IMR-90 (cell line): Measurements from ENCODE around the gene MINDY3. TPM values are rescaled to one million over a fixed set of nuclear protein-coding genes. Genes with fewer than 3 reads are reported as not detected.

Experiments used
- ATAC-seq: fragments of 200-7000 bp; cut with Tn5 transposase; 2 replicates; pipeline ENCODE4 v1.9.1; 2020; ENCODE audit warnings: low read depth, mild to moderate bottlenecking, moderate library complexity
- BruUV-seq: library from RNA; stranded (reverse); fragments of 400-500 nt; replicated peaks from 2 replicates; lab custom pipeline; 2021; lab: Mats Ljungman, UMichigan
- CTCF ChIA-PET: fragments of 300-600 bp; formaldehyde crosslinking; extraction: SDS; loops from one replicate; lab custom pipeline; 2021; ENCODE audit warnings: antibody characterized with exemption; lab: Yijun Ruan, JAX
- POLR2A ChIA-PET: fragments of 300-600 bp; sonication (Branson Sonifier 250); formaldehyde crosslinking; loops from one replicate; lab custom pipeline; 2022; ENCODE audit warnings: antibody characterized with exemption; ENCODE audit not compliant: unreplicated experiment; lab: Charles Lee
- DNase-seq: peaks from one replicate; pipeline ENCODE4 v3.0.0; 2013
- H2AFZ ChIP-seq: replicated peaks from 2 replicates; pipeline ENCODE3; 2013; ENCODE audit warnings: low read length, mild to moderate bottlenecking; ENCODE audit not compliant: poor library complexity
- H2AK5ac ChIP-seq: 2 replicates; pipeline ENCODE4 v1.6.1; 2013; ENCODE audit warnings: low read depth, low read length, inconsistent platforms
- H2AK9ac ChIP-seq: replicated peaks from 2 replicates; pipeline ENCODE3; 2013; ENCODE audit warnings: mild to moderate bottlenecking, low read depth, low read length, moderate library complexity; ENCODE audit not compliant: poor library complexity
- H2BK120ac ChIP-seq: 2 replicates; pipeline ENCODE4 v1.6.1; 2013; ENCODE audit warnings: low read depth, low read length, inconsistent platforms
- H2BK15ac ChIP-seq: 3 replicates; pipeline ENCODE4 v1.6.1; 2013; ENCODE audit warnings: low read depth, low read length, inconsistent platforms
- H2BK20ac ChIP-seq: 2 replicates; pipeline ENCODE4 v1.6.1; 2013; ENCODE audit warnings: low read depth, mild to moderate bottlenecking, inconsistent platforms, low read length, moderate library complexity
- H2BK5ac ChIP-seq: 2 replicates; pipeline ENCODE4 v1.6.1; 2013; ENCODE audit warnings: mild to moderate bottlenecking, low read depth, low read length, inconsistent platforms; ENCODE audit not compliant: poor library complexity, severe bottlenecking
- H3K14ac ChIP-seq: replicated peaks from 2 replicates; pipeline ENCODE4 v1.6.1; 2013; ENCODE audit warnings: low read depth, low read length, inconsistent platforms
- H3K18ac ChIP-seq: 2 replicates; pipeline ENCODE4 v1.6.1; 2013; ENCODE audit warnings: low read depth, low read length, control low read depth
- H3K23ac ChIP-seq: 2 replicates; pipeline ENCODE4 v1.6.1; 2013; ENCODE audit warnings: low read depth, low read length, inconsistent platforms
- H3K27ac ChIP-seq: 2 replicates; pipeline ENCODE4 v1.5.1; 2013; ENCODE audit warnings: mild to moderate bottlenecking, control low read depth, low read length; ENCODE audit not compliant: insufficient read depth
- H3K27me3 ChIP-seq: 2 replicates; pipeline ENCODE4 v1.6.1; 2013; ENCODE audit warnings: low read length; ENCODE audit not compliant: control insufficient read depth, insufficient read depth
- H3K36me3 ChIP-seq: 2 replicates; pipeline ENCODE4 v1.6.1; 2013; ENCODE audit warnings: low read length, mixed read lengths; ENCODE audit not compliant: control insufficient read depth, insufficient read depth
- H3K4ac ChIP-seq: 2 replicates; pipeline ENCODE4 v1.6.1; 2013; ENCODE audit warnings: low read depth, low read length, inconsistent platforms
- H3K4me1 ChIP-seq: 2 replicates; pipeline ENCODE4 v1.6.1; 2013; ENCODE audit warnings: low read length, mixed read lengths; ENCODE audit not compliant: control insufficient read depth, insufficient read depth
- H3K4me2 ChIP-seq: 2 replicates; pipeline ENCODE4 v1.6.1; 2013; ENCODE audit warnings: low read depth, mild to moderate bottlenecking, control low read depth, low read length, moderate library complexity
- H3K4me3 ChIP-seq: 2 replicates; pipeline ENCODE4 v1.5.1; 2013; ENCODE audit warnings: low read depth, mild to moderate bottlenecking, control low read depth, low read length, moderate library complexity; ENCODE audit not compliant: insufficient read depth
- H3K56ac ChIP-seq: 2 replicates; pipeline ENCODE4 v1.6.1; 2013; ENCODE audit warnings: low read length, inconsistent platforms; ENCODE audit not compliant: insufficient read depth; ENCODE audit errors: extremely low read depth
- H3K79me1 ChIP-seq, 2 experiments: 2 replicates each; pipeline ENCODE4 v1.6.1; 2013; ENCODE audit warnings: low read length in 2 of 2, inconsistent platforms in 1 of 2, low read depth in 1 of 2
- H3K9ac ChIP-seq: 2 replicates; pipeline ENCODE4 v1.6.1; 2013; ENCODE audit warnings: low read depth, low read length, control low read depth
- H3K9me1 ChIP-seq: 2 replicates; pipeline ENCODE4 v1.6.1; 2013; ENCODE audit warnings: low read length, inconsistent platforms; ENCODE audit not compliant: insufficient read depth
- H3K9me3 ChIP-seq: 2 replicates; pipeline ENCODE4 v1.6.1; 2013; ENCODE audit warnings: low read length; ENCODE audit not compliant: control insufficient read depth, insufficient read depth
- H4K20me1 ChIP-seq: 2 replicates; pipeline ENCODE4 v1.6.1; 2013; ENCODE audit warnings: low read length, inconsistent platforms; ENCODE audit not compliant: insufficient read depth
- H4K5ac ChIP-seq: 2 replicates; pipeline ENCODE4 v1.6.1; 2013; ENCODE audit warnings: mild to moderate bottlenecking, low read depth, low read length, control low read depth
- H4K8ac ChIP-seq, 2 experiments: 2 replicates each; pipeline ENCODE4 v1.6.1; 2013; ENCODE audit warnings: low read depth in 2 of 2, low read length in 2 of 2, control low read depth in 1 of 2, inconsistent platforms in 1 of 2
- H4K91ac ChIP-seq: 2 replicates; pipeline ENCODE4 v1.6.1; 2013; ENCODE audit warnings: low read depth, low read length, inconsistent platforms; ENCODE audit not compliant: insufficient read depth
- BHLHE40 ChIP-seq: fragments of 150-350 bp; IDR thresholded peaks from 2 replicates; pipeline ENCODE4 v1.6.1; 2016; ENCODE audit warnings: mild to moderate bottlenecking, low read depth, low read length
- CHD1 ChIP-seq: IDR thresholded peaks from 2 replicates; pipeline ENCODE4 v1.6.1; 2012; ENCODE audit warnings: low read depth, low read length, improper control_type of control experiment
- CTCF ChIP-seq: conservative IDR thresholded peaks from 2 replicates; pipeline ENCODE4 v1.5.1; 2012; ENCODE audit warnings: mild to moderate bottlenecking, low read depth, low read length, improper control_type of control experiment
- FOS ChIP-seq: fragments of 150-350 bp; IDR thresholded peaks from 2 replicates; pipeline ENCODE4 v1.6.1; 2016; ENCODE audit warnings: low read depth, low read length
- MAFK ChIP-seq: IDR thresholded peaks from 2 replicates; pipeline ENCODE4 v1.6.1; 2012; ENCODE audit warnings: low read depth, low read length, improper control_type of control experiment
- MAZ ChIP-seq: IDR thresholded peaks from 2 replicates; pipeline ENCODE4 v1.6.1; 2012; ENCODE audit warnings: low read depth, mild to moderate bottlenecking, low read length, improper control_type of control experiment, moderate library complexity, borderline replicate concordance
- MXI1 ChIP-seq: IDR thresholded peaks from 2 replicates; pipeline ENCODE4 v1.6.1; 2012; ENCODE audit warnings: low read depth, mild to moderate bottlenecking, low read length, moderate library complexity, borderline replicate concordance
- NFE2L2 ChIP-seq: fragments of 150-350 bp; IDR thresholded peaks from 2 replicates; pipeline ENCODE4 v1.6.1; 2016; ENCODE audit warnings: low read depth, mild to moderate bottlenecking, low read length
- POLR2A ChIP-seq: IDR thresholded peaks from 2 replicates; pipeline ENCODE4 v1.6.1; 2012; ENCODE audit warnings: mild to moderate bottlenecking, low read depth, low read length
- RCOR1 ChIP-seq: IDR thresholded peaks from 2 replicates; pipeline ENCODE4 v1.6.1; 2012; ENCODE audit warnings: mild to moderate bottlenecking, low read length, improper control_type of control experiment; ENCODE audit not compliant: insufficient replicate concordance
- RFX5 ChIP-seq: IDR thresholded peaks from 2 replicates; pipeline ENCODE4 v1.8.0; 2012; ENCODE audit warnings: low read depth, mild to moderate bottlenecking, low read length, moderate library complexity
- SMC3 ChIP-seq: fragments of 150-350 bp; IDR thresholded peaks from 2 replicates; pipeline ENCODE4 v1.6.1; 2016; ENCODE audit warnings: low read depth, mild to moderate bottlenecking, antibody characterized with exemption, low read length, moderate library complexity
- USF2 ChIP-seq: fragments of 150-350 bp; IDR thresholded peaks from 2 replicates; pipeline ENCODE4 v1.6.1; 2017; ENCODE audit warnings: mild to moderate bottlenecking, antibody characterized with exemption, low read length, low read depth
- WGBS, 2 experiments: methylation state at CpG; one replicate each; pipeline versions ENCODE4 v1.1.5 to v1.1.7; 2013; ENCODE audit warnings: missing lambda C conversion rate in 2 of 2; ENCODE audit not compliant: insufficient read length in 1 of 2; ENCODE audit errors: extremely low coverage in 2 of 2; 5-methylcytosine and 5-hydroxymethylcytosine counted together
- dilution Hi-C: fragments of 300-500 bp; cut with HindIII; formaldehyde crosslinking; loops from one replicate; pipeline ENCODE4 v1.14.3; 2018; ENCODE audit warnings: low sequenced_read_pairs; ENCODE audit not compliant: unreplicated experiment
- in situ Hi-C: fragments of 300-500 bp; cut with MboI; formaldehyde crosslinking; loops from 3 replicates; pipeline ENCODE4 v1.14.3; 2019; ENCODE audit warnings: low sequenced_read_pairs, inconsistent platforms, mixed read lengths
- intact Hi-C: fragments of 100-400 bp; cut with micrococcal nuclease; formaldehyde crosslinking; loops from 2 replicates; pipeline ENCODE4 v1.10.0; 2022
- polyA plus RNA-seq, 3 experiments: library from polyadenylated mRNA; depleted of rRNA; stranded (reverse); fragments of >200 nt; gene quantifications; 2 replicates each; pipeline ENCODE4 v1.2.3, GENCODE V29; 2012; ENCODE audit warnings: low replicate concordance in 1 of 3
- total RNA-seq: library from RNA; depleted of rRNA; stranded (reverse); fragments of >200 nt; gene quantifications from 2 replicates; pipeline ENCODE4 v1.2.3, GENCODE V29; 2012
- TF ChIP-seq, protein P1 (sequence below): fragments of 150-350 bp; IDR thresholded peaks from 2 replicates; pipeline ENCODE4 v1.6.1; 2016; ENCODE audit warnings: low read depth, mild to moderate bottlenecking, low read length, moderate library complexity, borderline replicate concordance

The MINDY3 gene
- total and polyA plus RNA-seq, 2 of the 4 experiments (the other 2 are of a cell fraction), result 13.9 to 14.5 TPM

DNA sequence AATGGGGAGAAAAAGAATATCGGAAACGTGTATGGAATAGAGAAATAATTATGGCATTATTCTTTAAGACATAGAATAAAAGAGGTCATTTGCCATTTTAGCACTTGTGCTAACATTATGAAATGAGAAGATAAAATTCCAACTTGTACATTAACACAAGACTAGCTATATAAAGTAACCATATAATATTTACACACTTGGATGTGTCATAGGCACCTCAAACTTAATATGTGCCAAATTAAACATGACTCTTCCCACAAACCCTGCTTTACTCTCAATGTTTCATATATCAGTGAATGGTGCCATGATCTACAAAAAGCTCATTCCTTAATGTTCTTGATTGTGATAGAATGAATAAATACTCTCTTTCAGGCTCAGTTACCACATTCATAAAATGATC is 4.1 kb upstream of the MINDY3 start:
- no peaks in the 10 kb centered on the region for H3K9me3 ChIP-seq
- H3K9ac ChIP-seq, result no peak overlapping the region
- no peak overlapping the region for H3K4ac ChIP-seq
- H2AFZ ChIP-seq, result no peak overlapping the region
- H3K4me1 ChIP-seq, result no peaks in the 10 kb centered on the region
- no peak overlapping the region for H3K14ac ChIP-seq
- ChIA-PET CTCF (no interaction called here), POLR2A (no interaction called here)
- H3K4me3 ChIP-seq, result no peak overlapping the region
- no peaks in the 10 kb centered on the region for H3K9me1 ChIP-seq
- H2BK15ac ChIP-seq, result no peak overlapping the region
- no peaks in the 10 kb centered on the region for H3K36me3 ChIP-seq
- no peak overlapping the region for H2BK120ac ChIP-seq
- ATAC-seq (no peak), DNase-seq (no peak)
- no peak overlapping the region for H3K4me2 ChIP-seq
- no peak overlapping the region for H3K27ac ChIP-seq
- H2AK5ac ChIP-seq, result no peak overlapping the region
- no peak overlapping the region for H4K8ac ChIP-seq
- no peak overlapping the region for H4K5ac ChIP-seq
- no TSS peak for BruUV-seq
- no peak overlapping the region for H3K56ac ChIP-seq
- H2AK9ac ChIP-seq, result no peak overlapping the region
- TF ChIP-seq MAZ, result no peak
- TF ChIP-seq USF2, result no peak
- no peak for TF ChIP-seq CTCF
- TF ChIP-seq RFX5, result no peak
- TF ChIP-seq, protein P1, sequence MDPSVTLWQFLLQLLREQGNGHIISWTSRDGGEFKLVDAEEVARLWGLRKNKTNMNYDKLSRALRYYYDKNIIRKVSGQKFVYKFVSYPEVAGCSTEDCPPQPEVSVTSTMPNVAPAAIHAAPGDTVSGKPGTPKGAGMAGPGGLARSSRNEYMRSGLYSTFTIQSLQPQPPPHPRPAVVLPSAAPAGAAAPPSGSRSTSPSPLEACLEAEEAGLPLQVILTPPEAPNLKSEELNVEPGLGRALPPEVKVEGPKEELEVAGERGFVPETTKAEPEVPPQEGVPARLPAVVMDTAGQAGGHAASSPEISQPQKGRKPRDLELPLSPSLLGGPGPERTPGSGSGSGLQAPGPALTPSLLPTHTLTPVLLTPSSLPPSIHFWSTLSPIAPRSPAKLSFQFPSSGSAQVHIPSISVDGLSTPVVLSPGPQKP, result no peak
- no peak for TF ChIP-seq NFE2L2
- TF ChIP-seq MAFK, result no peak
- no peak for TF ChIP-seq RCOR1
- TF ChIP-seq SMC3, result no peak
- no peak for TF ChIP-seq MXI1
- TF ChIP-seq POLR2A, result no peak
- no peak for TF ChIP-seq BHLHE40
- TF ChIP-seq FOS, result no peak
- TF ChIP-seq CHD1, result no peak
- H2BK5ac ChIP-seq, result no peak overlapping the region
- no peak overlapping the region for H3K23ac ChIP-seq
- H4K20me1 ChIP-seq, result no peaks in the 10 kb centered on the region
- no peak overlapping the region for H2BK20ac ChIP-seq
- intact Hi-C loops (no loop called here), in situ Hi-C loops (no loop called here), dilution Hi-C loops (no loop called here)
- 100% methylated on average over 2 of the region's 2 CpGs; no CpG with 5 or more reads in 1 of the 2 experiments for WGBS, 2 experiments
- H3K79me1 ChIP-seq, result peaks cover 0 to 9% of the 10 kb centered on the region in 2 experiments; a peak in 1 of 4 replicates
- no peak overlapping the region for H4K91ac ChIP-seq
- no peak overlapping the region for H3K18ac ChIP-seq
- peaks cover 6% of the 10 kb centered on the region for H3K27me3 ChIP-seq
